Dermis lymphatic vessel endothelial cell (primary cell): ENCODE data around the gene CHRM5. TPM values are rescaled to one million over a fixed set of nuclear protein-coding genes. Genes with fewer than 3 reads are reported as not detected.

ENCODE experiments used
- total RNA-seq: library from RNA; depleted of rRNA; stranded (reverse); fragments of >200 nt; gene quantifications from 2 replicates; pipeline ENCODE4 v1.2.1, GENCODE V29; 2014

CHRM5 gene, protein sequence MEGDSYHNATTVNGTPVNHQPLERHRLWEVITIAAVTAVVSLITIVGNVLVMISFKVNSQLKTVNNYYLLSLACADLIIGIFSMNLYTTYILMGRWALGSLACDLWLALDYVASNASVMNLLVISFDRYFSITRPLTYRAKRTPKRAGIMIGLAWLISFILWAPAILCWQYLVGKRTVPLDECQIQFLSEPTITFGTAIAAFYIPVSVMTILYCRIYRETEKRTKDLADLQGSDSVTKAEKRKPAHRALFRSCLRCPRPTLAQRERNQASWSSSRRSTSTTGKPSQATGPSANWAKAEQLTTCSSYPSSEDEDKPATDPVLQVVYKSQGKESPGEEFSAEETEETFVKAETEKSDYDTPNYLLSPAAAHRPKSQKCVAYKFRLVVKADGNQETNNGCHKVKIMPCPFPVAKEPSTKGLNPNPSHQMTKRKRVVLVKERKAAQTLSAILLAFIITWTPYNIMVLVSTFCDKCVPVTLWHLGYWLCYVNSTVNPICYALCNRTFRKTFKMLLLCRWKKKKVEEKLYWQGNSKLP
- total RNA-seq: 0.17 and 0.22 TPM in 2 replicates

GRCh38 chr15:33968224-33968623 lies at the start of gene CHRM5:
Gene CHRM5, plus strand, starts transcription at chr15:33968497. Its CDS starts 94,221 bp downstream, at chr15:34062718.

DNA sequence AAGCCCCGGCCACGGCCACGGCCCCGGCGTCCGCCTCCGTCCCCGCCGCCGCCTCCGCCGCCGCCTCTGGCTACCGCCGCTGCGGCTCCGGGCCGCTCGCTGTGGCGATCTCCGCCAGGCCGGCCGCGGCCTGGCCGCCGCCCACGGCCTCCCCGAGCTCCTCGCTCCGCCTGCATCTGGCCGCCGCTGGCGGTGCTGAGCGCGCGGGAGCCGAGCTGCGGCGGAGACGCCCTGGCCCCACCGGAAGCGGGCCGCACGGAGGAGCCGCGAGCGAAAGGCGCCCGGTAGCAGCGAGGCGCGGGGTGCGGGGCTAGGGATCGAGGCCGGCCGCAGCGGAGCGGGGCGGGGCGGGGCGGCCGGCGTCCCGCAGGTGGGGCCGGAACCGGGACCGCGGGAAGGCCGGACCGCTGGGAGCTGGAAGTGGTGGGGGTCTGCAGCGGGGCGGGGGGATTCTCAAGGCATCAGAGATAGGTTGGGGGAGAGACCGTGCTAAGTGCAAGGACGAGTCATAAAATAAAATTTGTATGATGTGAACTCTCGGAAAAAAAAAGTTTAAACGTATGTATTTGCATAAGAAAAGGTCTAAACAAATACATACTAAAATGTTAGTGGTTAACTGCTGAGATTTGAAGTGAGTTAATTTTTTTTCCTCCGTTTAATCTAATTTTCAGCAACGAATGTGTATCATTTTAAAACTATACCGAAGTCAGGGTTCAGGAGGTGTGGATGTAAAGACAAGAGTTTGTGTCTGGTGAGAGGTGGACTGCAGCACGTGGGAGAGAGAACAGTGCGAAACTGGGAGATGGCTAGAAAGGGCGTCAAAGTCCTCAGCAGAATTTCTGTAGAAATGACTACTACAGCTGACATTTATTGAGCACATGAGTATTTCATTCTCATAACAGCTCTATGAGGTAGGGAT lies 70.8 kb downstream of the CHRM5 start, which contains the start of gene AVEN:
Gene AVEN, minus strand, starts transcription at position 334 of the 919 bp plus-strand sequence. Its CDS starts 158 bp downstream, at position 176.

DNA sequence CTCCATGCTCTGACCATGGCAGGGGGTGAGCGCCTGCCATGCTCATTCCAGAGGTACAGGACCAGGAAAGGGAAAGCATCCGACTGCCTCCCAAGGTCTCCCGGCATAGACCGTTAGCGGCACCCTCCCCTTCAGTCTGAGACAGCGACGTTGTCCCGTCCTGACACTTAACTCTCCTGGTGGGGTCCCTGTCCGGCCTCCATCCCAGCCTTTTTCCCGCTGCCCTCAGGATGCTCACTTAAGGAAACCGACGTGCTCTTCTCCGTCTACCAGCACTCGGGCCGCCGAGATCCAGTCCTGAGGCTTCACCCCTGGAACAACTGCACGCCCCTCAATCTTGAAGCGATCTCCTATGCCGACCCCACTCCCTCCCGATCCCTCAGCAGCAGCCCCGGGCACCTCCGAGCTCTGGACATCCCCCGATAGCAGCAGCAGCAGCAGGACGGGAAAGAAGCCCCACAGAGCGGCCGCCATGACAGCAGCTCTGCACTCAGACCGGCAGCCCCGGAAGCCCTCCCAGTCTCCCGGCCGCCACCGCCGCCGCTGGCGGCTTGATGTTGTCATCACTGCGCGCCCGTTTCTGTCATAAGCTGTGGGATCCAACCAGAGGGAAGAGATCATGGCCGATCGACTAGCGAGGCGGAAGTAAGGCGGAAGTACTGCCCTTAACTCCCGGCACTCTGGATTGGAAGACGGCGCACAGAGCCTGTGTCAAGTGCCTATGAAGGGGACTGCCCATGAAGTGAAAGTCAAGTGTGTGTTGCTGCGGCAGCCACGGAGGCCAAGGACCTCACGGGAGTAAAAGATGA lies 133.3 kb downstream of the CHRM5 start, which contains the start of the genes EMC7 and PGBD4:
Gene EMC7, minus strand, starts transcription at position 497 of the 809 bp plus-strand sequence. Its CDS starts 23 bp downstream, at position 474.
Gene PGBD4, plus strand, starts transcription at position 718 of the 809 bp plus-strand sequence. CDS start 449 bp downstream, outside the sequence.

Other genes starting within 250 kb of the CHRM5 start
- 14.8 and 21.1 TPM in 2 replicates for gene AVEN, start 70.7 kb downstream of the CHRM5 start, total RNA-seq
- gene EMC7, start 133.4 kb downstream of the CHRM5 start, total RNA-seq: 28.6 and 31.2 TPM in 2 replicates
- 1.1 and 1.2 TPM in 2 replicates for gene PGBD4, start 133.6 kb downstream of the CHRM5 start, total RNA-seq
- 30.7 and 35.0 TPM in 2 replicates for gene KATNBL1, start 241.6 kb downstream of the CHRM5 start, total RNA-seq